HTR-8/SVneo (cell line): ENCODE data around the gene POU2F1.
A peak's percentile ranks its signal among the peaks of the same experiment; 100 is the strongest.

Source experiments
- DNase-seq: peaks from one replicate; pipeline ENCODE4 v3.0.0; 2011; ENCODE audit warnings: low spot score, mixed read lengths; ENCODE audit not compliant: insufficient read length
- FAIRE-seq: peaks from 2 replicates; lab custom pipeline; 2011; peaks lifted over from hg19 to GRCh38; lab: Jason Lieb, UNC

The POU2F1 gene

GRCh38 chr1:167454894-167455785, 234.5 kb downstream of the POU2F1 start:
- FAIRE-seq (no peak), DNase-seq (peak; percentile 48)

GRCh38 chr1:167455786-167456446, 235.2 kb downstream of the POU2F1 start:
- no peak for FAIRE-seq
- DNase-seq: no peak

DNA sequence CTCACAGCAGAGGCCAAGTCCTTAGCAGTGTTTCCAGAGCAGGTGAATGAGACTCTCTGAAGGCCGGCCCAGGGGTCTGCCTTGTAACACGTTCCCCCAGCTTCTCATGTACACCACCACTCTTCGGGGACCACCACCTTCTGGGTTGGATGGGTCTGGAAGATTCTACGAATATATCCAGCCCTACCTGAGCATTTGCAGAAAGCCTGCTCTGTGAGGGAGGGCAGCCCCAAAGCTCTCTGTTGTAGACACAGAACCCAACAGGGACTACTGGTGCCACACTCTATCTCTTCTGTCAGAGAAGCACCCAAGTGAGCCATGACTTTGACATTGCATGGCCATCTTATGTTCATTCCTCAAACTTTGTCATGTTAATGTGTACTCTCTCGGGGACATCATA, 235.8 kb downstream of the POU2F1 start:
- no peak for FAIRE-seq
- DNase-seq: no peak

DNA sequence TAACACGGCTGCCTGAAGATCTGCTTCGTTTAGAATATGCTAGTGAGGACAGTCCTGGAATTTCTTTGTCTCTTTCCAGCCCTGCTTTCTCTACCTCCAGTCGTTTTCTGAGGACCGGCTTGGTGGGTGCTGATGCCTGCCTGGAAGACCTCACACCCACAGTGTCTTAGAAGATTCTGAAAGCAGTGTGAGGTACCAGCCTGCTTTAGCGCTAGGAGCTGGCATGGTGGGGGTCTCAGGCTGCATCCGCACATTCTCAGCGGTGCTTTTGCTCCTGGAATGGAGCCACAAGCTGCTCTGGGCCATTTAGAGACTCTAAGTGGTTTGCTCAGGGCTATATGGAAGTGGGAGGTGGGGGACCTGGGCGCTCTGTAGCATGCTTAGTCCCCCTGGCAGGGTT, 236.2 kb downstream of the POU2F1 start:
- no peak for FAIRE-seq

GRCh38 chr1:167457936-167458584, 237.4 kb downstream of the POU2F1 start:
- DNase-seq (no peak), FAIRE-seq (no peak)

More for the DNA sequence above, 236.2 kb downstream of the POU2F1 start:
- no peak for DNase-seq

DNA sequence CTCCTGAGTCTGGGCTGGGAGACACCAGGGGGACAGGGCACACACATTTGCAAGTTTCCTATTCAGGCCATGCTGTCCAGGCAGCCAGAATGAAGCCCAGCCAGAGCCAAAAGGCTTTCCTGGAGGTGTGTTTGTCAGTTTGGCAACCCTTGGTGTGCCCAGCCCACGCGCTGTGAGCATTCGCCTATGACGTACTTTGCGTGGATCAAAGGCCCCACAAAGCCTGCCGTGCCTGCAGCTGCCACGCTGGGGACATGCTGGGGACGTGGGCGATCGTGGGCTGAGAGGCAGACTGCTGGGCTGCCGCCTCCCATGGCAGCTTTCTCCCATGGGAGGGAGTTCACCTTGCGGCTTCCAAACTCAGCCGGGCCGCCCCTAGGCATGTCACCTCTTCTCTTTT, 240.2 kb downstream of the POU2F1 start:
- FAIRE-seq (no peak), DNase-seq (no peak)

DNA sequence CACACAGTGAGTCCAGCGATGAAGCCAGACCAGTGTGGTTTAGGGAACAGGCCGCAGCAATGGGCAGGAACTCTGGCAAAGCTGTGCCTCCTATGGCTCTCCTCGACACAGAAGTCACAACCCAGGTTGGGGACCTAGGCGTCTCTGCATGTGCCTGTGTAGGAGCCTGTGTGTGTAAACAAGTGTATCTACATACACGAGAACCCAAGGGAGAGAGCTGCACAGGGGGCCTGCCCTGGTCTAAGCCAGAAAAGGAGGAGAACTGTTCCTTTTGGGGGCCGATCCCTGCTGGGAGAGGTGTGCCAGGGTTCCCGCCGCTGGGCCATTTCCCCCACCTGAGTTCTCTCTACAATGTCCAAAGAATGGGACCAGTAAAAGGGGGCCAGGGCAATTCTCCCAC, 241.7 kb downstream of the POU2F1 start:
- DNase-seq (no peak), FAIRE-seq (no peak)

DNA sequence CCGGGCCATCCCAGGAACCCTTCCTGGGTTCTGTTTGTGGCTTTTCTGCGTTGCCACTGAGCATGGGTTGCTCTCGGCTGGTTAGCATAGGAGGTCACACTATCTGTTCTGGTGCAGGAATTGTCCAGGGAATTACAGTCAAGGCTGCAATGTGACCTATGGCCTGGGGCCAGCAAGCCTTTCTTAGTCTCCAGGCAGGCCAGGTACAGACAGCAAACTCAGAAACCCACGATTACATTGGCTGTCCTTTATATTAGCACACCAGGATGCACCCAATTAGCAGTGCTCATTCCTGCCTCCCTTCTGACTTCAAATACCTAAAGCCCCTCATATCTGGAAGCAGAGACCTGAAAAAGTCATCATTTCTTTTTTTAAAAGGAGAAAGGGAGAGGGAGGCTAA, 242.4 kb downstream of the POU2F1 start:
- DNase-seq (no peak), FAIRE-seq (no peak)

- FAIRE-seq (no peak), DNase-seq (no peak)
Observed at GRCh38 chr1:167463875-167464575, 243.3 kb downstream of the POU2F1 start.

- no peak for FAIRE-seq
- DNase-seq: no peak
Observed at GRCh38 chr1:167465018-167465417, 244.3 kb downstream of the POU2F1 start.

- no peak for DNase-seq
- FAIRE-seq: no peak
Observed at GRCh38 chr1:167465743-167466142, 245.1 kb downstream of the POU2F1 start.

- FAIRE-seq (no peak), DNase-seq (no peak)
Observed at GRCh38 chr1:167467126-167467710, 246.5 kb downstream of the POU2F1 start.

GRCh38 chr1:167467752-167468151, 247.1 kb downstream of the POU2F1 start:
- no peak for FAIRE-seq

GRCh38 chr1:167469280-167469965, 248.7 kb downstream of the POU2F1 start:
- FAIRE-seq (no peak), DNase-seq (no peak)

More at GRCh38 chr1:167467752-167468151, 247.1 kb downstream of the POU2F1 start:
- no peak for DNase-seq

DNA sequence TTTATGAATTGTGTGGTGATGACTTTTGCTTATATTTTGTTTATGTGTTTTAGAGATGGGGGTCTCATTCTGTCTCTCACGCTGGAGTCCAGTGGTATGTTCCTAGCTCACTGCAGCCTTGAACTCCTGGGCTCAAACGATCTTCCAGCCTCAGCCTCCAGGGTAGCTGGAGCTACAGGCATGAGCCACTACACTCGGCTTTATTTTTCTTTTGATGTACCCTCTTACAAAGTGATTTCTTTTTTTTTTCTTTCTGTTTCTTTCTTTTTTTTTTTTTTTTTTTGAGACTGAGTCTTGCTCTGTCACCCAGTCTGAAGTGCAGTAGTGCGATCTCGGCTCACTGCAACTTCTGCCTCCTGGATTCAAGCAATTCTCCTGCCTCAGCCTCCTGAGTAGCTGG, 250.9 kb downstream of the POU2F1 start:
- DNase-seq: no peak
- FAIRE-seq: no peak

DNA sequence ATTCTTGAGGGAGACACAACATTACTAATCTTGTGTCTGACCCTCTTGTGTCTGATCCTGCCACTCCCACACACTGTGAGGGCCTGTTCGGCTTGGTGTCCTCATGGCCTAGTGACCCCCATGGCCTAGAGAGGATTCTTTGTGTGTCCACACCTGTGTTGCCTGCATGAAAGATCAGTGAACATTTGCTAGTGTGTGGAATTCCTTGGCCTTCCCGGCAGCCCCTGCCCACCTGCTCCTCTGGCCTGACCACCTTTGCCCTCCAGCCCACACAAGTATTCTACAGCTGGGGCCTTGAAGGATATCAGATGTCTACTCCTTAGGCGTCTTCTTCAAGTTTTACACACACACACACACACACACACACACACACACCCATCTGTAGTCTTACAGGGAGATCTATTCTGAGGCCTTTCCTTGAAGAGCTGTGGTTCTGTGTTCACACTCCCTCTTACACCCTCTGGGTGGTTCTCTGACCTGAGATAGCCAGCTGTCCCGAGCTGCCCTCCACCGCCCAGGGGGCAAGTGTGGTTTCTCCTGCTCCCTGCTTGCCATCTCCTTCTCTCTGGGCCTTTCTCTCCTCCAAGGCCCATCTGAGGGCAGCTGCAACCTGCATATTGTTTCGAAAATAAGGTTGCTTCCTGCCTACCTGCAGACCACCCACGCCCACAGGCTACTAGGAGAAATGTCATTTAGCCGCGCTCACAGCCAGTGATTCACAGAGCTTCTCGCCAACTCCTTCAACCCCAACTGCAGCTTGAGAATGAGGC, 252.3 kb downstream of the POU2F1 start:
- no peak for DNase-seq
- FAIRE-seq: no peak

DNA sequence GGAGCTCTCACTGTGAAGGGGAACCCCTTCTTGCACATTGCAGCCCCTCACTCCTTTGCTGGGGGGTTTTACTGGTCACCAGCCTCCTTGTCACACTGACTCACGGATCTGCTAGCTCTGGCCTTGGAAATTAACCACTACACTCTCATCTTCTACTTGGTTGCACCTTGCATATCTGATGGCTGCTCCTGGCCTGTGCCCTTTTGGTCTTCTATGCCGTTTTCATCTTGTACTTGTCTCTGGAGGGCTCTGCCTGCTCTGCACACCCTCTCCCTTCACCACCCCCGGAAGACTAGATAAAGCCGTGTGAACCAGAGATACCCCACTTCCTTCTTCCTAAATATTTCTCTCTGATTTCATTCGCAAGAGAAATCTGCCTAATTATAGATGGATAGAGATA, 253.1 kb downstream of the POU2F1 start:
- no peak for FAIRE-seq
- DNase-seq: no peak

- DNase-seq: no peak
- no peak for FAIRE-seq
Observed at GRCh38 chr1:167474191-167474641, 253.5 kb downstream of the POU2F1 start.

DNA sequence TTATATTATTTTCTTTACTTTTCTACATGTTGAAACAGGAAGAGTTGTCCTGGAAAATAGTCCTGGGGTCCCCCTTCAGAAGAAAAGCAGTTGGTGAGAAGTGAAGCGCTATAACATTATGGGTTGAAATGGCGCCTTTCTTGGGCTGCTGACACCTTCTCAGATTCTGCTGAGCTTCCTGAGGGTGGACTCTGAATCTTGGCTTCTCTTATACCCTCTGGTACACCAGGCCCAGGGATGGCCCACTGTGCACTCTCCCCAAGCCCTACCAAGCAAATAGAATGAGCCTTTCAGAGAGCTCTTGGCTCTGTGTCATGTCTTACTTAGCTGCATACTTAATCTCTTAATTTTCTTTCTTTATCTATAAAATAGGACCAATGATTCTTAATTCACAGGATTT, 255.4 kb downstream of the POU2F1 start:
- no peak for FAIRE-seq

More for the DNA sequence above, 255.4 kb downstream of the POU2F1 start:
- DNase-seq: no peak
